KBM-7 (cell line): ENCODE results near the gene MLXIP.

Source experiments
- DNase-seq: peaks from one replicate; pipeline ENCODE4 v3.0.0-alpha.2; 2015
- in situ Hi-C: fragments of 300-500 bp; cut with MboI; formaldehyde crosslinking; loops from 2 replicates; pipeline ENCODE4 v1.14.3; 2020; ENCODE audit warnings: low sequenced_read_pairs, low pct_unique_long_range_greater_than_20kb, mixed read lengths

Gene MLXIP

DNA sequence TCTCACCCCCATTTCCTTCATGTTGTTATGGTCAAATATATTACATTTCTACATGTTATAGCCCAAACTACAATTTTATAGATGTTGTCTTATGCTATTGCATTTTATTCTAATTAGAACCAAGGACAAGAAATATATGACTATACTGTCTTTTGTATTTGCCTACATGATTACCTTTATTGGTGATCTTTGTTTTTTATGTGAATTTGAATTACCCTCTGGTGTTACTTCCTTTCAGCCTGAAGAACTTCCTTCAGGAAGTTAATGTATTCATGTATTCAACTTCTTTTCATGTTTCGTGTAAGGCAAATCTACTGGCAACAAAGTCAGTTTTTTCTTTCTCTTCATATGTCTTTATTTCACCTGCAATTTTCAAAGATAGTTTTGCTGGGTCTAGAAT, 116.2 kb downstream of the MLXIP start:
- DNase-seq, result no peak
- in situ Hi-C loops, result no loop called here

DNA sequence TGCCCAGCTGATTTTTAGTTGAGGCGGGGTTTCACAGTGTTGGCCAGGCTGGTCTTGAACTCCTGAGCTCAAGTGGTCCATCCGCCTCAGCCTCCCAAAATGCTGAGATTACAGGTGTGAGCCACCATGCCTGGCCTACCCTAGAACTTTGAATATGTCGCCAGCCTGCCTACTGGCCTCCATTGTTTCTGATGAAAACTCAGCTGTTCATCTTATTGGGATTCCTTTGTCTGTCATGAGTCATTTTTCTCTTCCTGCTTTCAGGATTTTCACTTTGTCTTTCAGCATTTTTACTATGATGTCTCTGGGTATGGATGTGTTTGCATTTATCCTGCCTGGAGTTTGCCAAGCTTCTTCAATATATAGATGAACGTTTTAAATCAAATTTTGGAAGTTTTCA, 116.8 kb downstream of the MLXIP start:
- in situ Hi-C loops, result no loop called here
- no peak for DNase-seq
